ENCODE results near the gene PTX3.
A peak's percentile ranks its signal among the peaks of the same experiment; 100 is the strongest.

Gene PTX3

DNA sequence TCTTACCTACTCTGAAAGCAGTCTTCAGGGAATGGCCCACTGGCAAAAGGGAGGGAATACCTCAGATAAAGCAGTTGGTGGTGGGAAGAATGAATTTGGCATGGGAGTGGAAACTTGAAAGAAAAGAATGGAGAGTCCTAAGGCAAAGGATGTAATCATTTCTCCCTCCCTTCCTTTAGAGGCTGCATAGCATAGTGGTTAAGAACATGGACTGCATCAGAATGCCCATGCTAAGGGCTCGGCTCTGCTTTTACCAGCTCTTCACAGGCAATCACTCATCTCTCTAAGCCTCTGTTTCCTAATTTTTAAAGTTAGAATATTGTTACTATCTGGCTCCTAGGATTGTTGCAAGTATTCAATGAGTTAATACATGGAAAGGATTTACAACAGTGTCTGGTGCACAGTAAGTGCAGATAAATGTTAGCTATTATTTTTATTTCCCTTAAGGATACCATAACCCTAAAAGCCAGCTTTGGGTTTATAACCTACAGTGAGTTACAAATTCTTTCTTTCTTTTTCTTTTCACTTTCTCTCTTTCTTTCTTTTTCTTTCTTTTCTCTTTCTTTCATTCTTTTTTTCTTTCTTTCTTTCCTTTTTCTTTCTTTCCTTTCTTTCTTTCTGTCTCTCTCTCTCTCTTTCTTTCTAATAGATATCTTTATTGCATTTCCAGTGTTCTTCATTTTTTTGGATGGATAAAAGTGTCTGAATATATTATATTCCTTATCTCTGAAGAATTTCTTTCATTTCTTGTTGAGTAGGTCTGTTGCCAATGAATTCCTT, 43.0 kb downstream of the PTX3 start:
- Histone ChIP-seq H3K36me3 (ENCODE audit: control insufficient read depth, insufficient read depth, low read length, severe bottlenecking) (no peaks in the 10 kb centered on the region), H3K27me3 (replicated peaks; ENCODE audit: control insufficient read depth, insufficient read depth, low read length) (no peaks in the 10 kb centered on the region), H3K9ac (ENCODE audit: low read length) (no peak overlapping the region), H3K9me3 (ENCODE audit: control insufficient read depth, low read length) (peaks cover 7% of the 10 kb centered on the region), H3K4me1 (ENCODE audit: control insufficient read depth, insufficient read depth, low read length) (peaks cover 4% of the 10 kb centered on the region), H3K4me3 (ENCODE audit: low read length) (no peak overlapping the region)
- DNase-seq (ENCODE audit: low read depth), result no peak

DNA sequence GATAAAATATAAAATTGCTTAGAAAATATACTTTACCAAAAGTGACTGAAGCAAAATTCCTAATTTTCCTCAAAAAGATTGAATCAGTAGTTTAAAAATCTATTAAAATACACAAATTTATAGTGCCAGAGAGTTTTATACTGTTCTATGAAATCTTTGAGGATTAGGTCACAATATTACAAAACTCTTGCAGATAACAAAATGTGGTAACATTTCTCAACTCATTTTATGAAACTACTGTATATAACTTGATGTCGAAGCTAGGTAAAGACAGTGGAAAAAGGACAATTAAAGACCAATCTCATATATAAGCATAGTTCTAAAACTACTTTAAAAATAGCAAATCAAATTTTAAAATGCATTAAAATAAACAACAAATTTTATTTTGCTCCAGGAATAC, 50.7 kb downstream of the PTX3 start:
- no peaks in the 10 kb centered on the region for H3K27me3 ChIP-seq (replicated peaks; ENCODE audit: control insufficient read depth, insufficient read depth, low read length)
- no peaks in the 10 kb centered on the region for H3K9me3 ChIP-seq (ENCODE audit: control insufficient read depth, low read length)
- no peaks in the 10 kb centered on the region for H3K36me3 ChIP-seq (ENCODE audit: control insufficient read depth, insufficient read depth, low read length, severe bottlenecking)
- peaks cover 29% of the 10 kb centered on the region for H3K4me1 ChIP-seq (ENCODE audit: control insufficient read depth, insufficient read depth, low read length)
- DNase-seq (ENCODE audit: low read depth), result peak; percentile 71
- peak overlapping the region; percentile 82 for H3K9ac ChIP-seq (ENCODE audit: low read length)
- H3K4me3 ChIP-seq (ENCODE audit: low read length), result peak overlapping the region; percentile 75

DNA sequence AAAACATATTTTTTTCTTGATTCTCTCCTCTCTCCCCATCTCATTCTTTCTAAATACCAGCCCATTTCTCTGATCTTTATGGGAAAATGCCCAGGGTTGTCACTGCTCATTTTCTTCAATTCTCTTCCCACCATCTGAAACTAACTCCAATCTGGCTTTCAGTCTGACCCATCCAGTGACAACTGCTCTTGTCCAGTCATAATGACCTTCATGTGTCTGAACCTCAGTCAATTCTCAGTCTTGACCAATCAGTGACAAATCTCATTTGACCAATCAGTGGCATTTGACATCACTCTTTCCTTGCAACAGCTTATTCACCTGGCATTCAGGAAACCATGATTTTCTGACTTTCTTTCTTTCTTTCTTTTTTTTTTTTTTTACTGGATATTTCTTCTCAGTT, 51.5 kb downstream of the PTX3 start:
- H3K36me3 ChIP-seq (ENCODE audit: control insufficient read depth, insufficient read depth, low read length, severe bottlenecking), result no peaks in the 10 kb centered on the region
- H3K27me3 ChIP-seq (replicated peaks; ENCODE audit: control insufficient read depth, insufficient read depth, low read length), result no peaks in the 10 kb centered on the region
- no peak overlapping the region for H3K9ac ChIP-seq (ENCODE audit: low read length)
- no peak for DNase-seq (ENCODE audit: low read depth)
- no peaks in the 10 kb centered on the region for H3K9me3 ChIP-seq (ENCODE audit: control insufficient read depth, low read length)
- H3K4me3 ChIP-seq (ENCODE audit: low read length), result no peak overlapping the region
- peaks cover 29% of the 10 kb centered on the region for H3K4me1 ChIP-seq (ENCODE audit: control insufficient read depth, insufficient read depth, low read length)

DNA sequence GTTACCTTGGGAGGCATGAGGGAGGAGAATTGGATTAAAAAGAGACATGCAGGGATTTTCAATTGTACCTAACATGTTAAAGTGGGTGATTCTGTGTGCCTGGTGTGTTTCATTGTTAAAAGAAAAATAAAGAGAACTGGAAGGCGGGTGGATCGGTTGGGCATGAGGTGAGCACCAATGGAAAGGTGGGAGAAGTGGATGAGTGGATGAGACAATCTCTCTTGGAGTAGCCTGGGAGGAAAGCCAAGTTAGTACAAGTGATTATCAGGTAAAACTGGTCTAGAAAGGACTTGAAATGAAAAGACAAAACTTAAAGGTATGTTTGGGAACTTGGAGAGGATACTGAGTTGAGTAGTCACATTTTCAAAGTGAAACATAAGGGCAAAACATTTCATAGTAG, 54.5 kb downstream of the PTX3 start:
- H3K9me3 ChIP-seq (ENCODE audit: control insufficient read depth, low read length), result no peaks in the 10 kb centered on the region
- H3K36me3 ChIP-seq (ENCODE audit: control insufficient read depth, insufficient read depth, low read length, severe bottlenecking), result no peaks in the 10 kb centered on the region
- H3K4me1 ChIP-seq (ENCODE audit: control insufficient read depth, insufficient read depth, low read length), result peaks cover 42% of the 10 kb centered on the region
- no peaks in the 10 kb centered on the region for H3K27me3 ChIP-seq (replicated peaks; ENCODE audit: control insufficient read depth, insufficient read depth, low read length)
- no peak overlapping the region for H3K4me3 ChIP-seq (ENCODE audit: low read length)
- DNase-seq (ENCODE audit: low read depth), result no peak
- H3K9ac ChIP-seq (ENCODE audit: low read length), result no peak overlapping the region
